MM.1S (cell line): ENCODE results near the gene CHN2.

Experiments used
- DNase-seq: peaks from one replicate; pipeline ENCODE4 v3.0.0-alpha.2; 2015
- H2AFZ ChIP-seq: fragments of 300-600 bp; sonication (generic); 2 replicates; pipeline ENCODE4 v1.6.0; 2016; ENCODE audit warnings: antibody characterized with exemption, low read length
- H3F3A ChIP-seq: fragments of 300-600 bp; sonication (generic); 2 replicates; pipeline ENCODE4 v1.6.1; 2016; ENCODE audit warnings: mild to moderate bottlenecking, antibody characterized with exemption, low read length, moderate library complexity, mixed read lengths; ENCODE audit not compliant: insufficient read depth
- H3K27ac ChIP-seq: fragments of 300-600 bp; sonication (generic); 2 replicates; pipeline ENCODE4 v1.5.1; 2016; ENCODE audit warnings: mild to moderate bottlenecking, low read length
- H3K27me3 ChIP-seq: fragments of 300-600 bp; sonication (generic); replicated peaks from 2 replicates; pipeline ENCODE4 v1.6.0; 2016; ENCODE audit warnings: low read length; ENCODE audit not compliant: insufficient read depth
- H3K36me3 ChIP-seq: fragments of 300-600 bp; sonication (generic); replicated peaks from 2 replicates; pipeline ENCODE4 v1.6.1; 2016; ENCODE audit warnings: mild to moderate bottlenecking, low read length, mixed read lengths; ENCODE audit not compliant: insufficient read depth
- H3K4me1 ChIP-seq: fragments of 300-600 bp; sonication (generic); 2 replicates; pipeline ENCODE4 v1.6.1; 2016; ENCODE audit warnings: low read length, mixed read lengths
- H3K4me2 ChIP-seq: fragments of 300-600 bp; sonication (generic); 2 replicates; pipeline ENCODE4 v1.6.0; 2016; ENCODE audit warnings: low read depth, low read length
- H3K4me3 ChIP-seq: fragments of 300-600 bp; sonication (generic); 2 replicates; pipeline ENCODE4 v1.5.1; 2016; ENCODE audit warnings: low read length, mixed read lengths
- H3K79me2 ChIP-seq: fragments of 300-600 bp; sonication (generic); 2 replicates; pipeline ENCODE4 v1.6.1; 2016; ENCODE audit warnings: mixed run types, low read length, mixed read lengths
- H3K9ac ChIP-seq: fragments of 300-600 bp; sonication (generic); 2 replicates; pipeline ENCODE4 v1.6.1; 2016; ENCODE audit warnings: low read length, mixed read lengths
- H3K9me2 ChIP-seq: fragments of 300-600 bp; sonication (generic); replicated peaks from 2 replicates; pipeline ENCODE4 v1.6.1; 2016; ENCODE audit warnings: mild to moderate bottlenecking, low read length, mixed read lengths; ENCODE audit not compliant: insufficient read depth
- H3K9me3 ChIP-seq: fragments of 300-600 bp; sonication (generic); replicated peaks from 2 replicates; pipeline ENCODE4 v1.6.1; 2016; ENCODE audit warnings: mild to moderate bottlenecking, low read length, mixed read lengths; ENCODE audit not compliant: insufficient read depth
- H4K20me1 ChIP-seq: fragments of 300-600 bp; sonication (generic); 2 replicates; pipeline ENCODE4 v1.6.1; 2016; ENCODE audit warnings: mild to moderate bottlenecking, low read length, moderate library complexity, mixed read lengths; ENCODE audit not compliant: insufficient read depth
- CTCF ChIP-seq: fragments of 300-600 bp; sonication (generic); IDR thresholded peaks from 2 replicates; pipeline ENCODE4 v1.5.1; 2016; ENCODE audit warnings: antibody characterized with exemption, low read length, mixed read lengths
- EZH2 ChIP-seq: fragments of 300-600 bp; sonication (generic); optimal IDR thresholded peaks from 2 replicates; pipeline ENCODE3; 2017; ENCODE audit warnings: low read depth, mild to moderate bottlenecking, antibody characterized with exemption, low read length, mixed read lengths
- EZH2phosphoT487 ChIP-seq: fragments of 300-600 bp; sonication (generic); IDR thresholded peaks from 2 replicates; pipeline ENCODE4 v1.6.1; 2018; ENCODE audit warnings: antibody characterized with exemption, low read length

Gene CHN2

GRCh38 chr7:29239638-29240037 is 45.1 kb downstream of the CHN2 start:
- DNase-seq = no peak
- TF ChIP-seq EZH2phosphoT487 (no peak), EZH2 (no peak), CTCF (peak; percentile 53)

GRCh38 chr7:29242265-29242664 is 47.7 kb downstream of the CHN2 start:
- Histone ChIP-seq H3K9ac (no peak overlapping the region), H3K27me3 (no peaks in the 10 kb centered on the region), H3F3A (0 out of 2 replicates have a peak, but pooled peaks cover 8% of the 10 kb centered on the region), H2AFZ (no peak overlapping the region), H3K27ac (no peak overlapping the region), H4K20me1 (no peaks in the 10 kb centered on the region), H3K9me3 (no peaks in the 10 kb centered on the region), H3K9me2 (no peaks in the 10 kb centered on the region), H3K79me2 (no peaks in the 10 kb centered on the region), H3K4me1 (peaks cover 14% of the 10 kb centered on the region; the same call in 1 of the 2 replicates), H3K4me2 (no peak overlapping the region), H3K4me3 (no peak overlapping the region), H3K36me3 (no peaks in the 10 kb centered on the region)
- DNase-seq = no peak
- TF ChIP-seq EZH2 (no peak), EZH2phosphoT487 (no peak), CTCF (no peak)

More at GRCh38 chr7:29239638-29240037, 45.1 kb downstream of the CHN2 start:
- H3F3A ChIP-seq = 0 out of 2 replicates have a peak, but pooled peaks cover 8% of the 10 kb centered on the region
- no peak overlapping the region for H3K4me2 ChIP-seq
- H3K27ac ChIP-seq = no peak overlapping the region
- H3K79me2 ChIP-seq = no peaks in the 10 kb centered on the region
- no peaks in the 10 kb centered on the region for H3K36me3 ChIP-seq
- no peak overlapping the region for H3K4me3 ChIP-seq
- H3K9me3 ChIP-seq = no peaks in the 10 kb centered on the region
- no peaks in the 10 kb centered on the region for H4K20me1 ChIP-seq
- no peaks in the 10 kb centered on the region for H3K27me3 ChIP-seq
- no peaks in the 10 kb centered on the region for H3K9me2 ChIP-seq
- H3K4me1 ChIP-seq = peaks cover 12% of the 10 kb centered on the region; the same call in 1 of the 2 replicates
- H2AFZ ChIP-seq = no peak overlapping the region
- H3K9ac ChIP-seq = no peak overlapping the region

- H3K9ac ChIP-seq = no peak overlapping the region
- no peaks in the 10 kb centered on the region for H3K79me2 ChIP-seq
- H3K27me3 ChIP-seq = no peaks in the 10 kb centered on the region
- no peak overlapping the region for H3K4me3 ChIP-seq
- peak overlapping the region; percentile 5; the same call in 1 of the 2 replicates for H3K4me2 ChIP-seq
- no peaks in the 10 kb centered on the region for H3K36me3 ChIP-seq
- H3K27ac ChIP-seq = no peak overlapping the region
- peak; percentile 57 for DNase-seq
- 0 out of 2 replicates have a peak, but pooled peaks cover 8% of the 10 kb centered on the region for H3F3A ChIP-seq
- no peak overlapping the region for H2AFZ ChIP-seq
- H3K9me3 ChIP-seq = no peaks in the 10 kb centered on the region
- H4K20me1 ChIP-seq = no peaks in the 10 kb centered on the region
- TF ChIP-seq EZH2phosphoT487 (no peak), CTCF (peak; percentile 63)
- peaks cover 14% of the 10 kb centered on the region; the same call in 1 of the 2 replicates for H3K4me1 ChIP-seq
- H3K9me2 ChIP-seq = no peaks in the 10 kb centered on the region
These were observed 49.5 kb downstream of the CHN2 start for GRCh38 chr7:29243910-29244655.
